ELR (cell line): ENCODE measurements around the gene DAPK2.
"Not testable (repeated sequence)": the region's sequence is repeated elsewhere in the genome, so short reads cannot be mapped to it uniquely, and the experiment has no call there.

Experiments
- DNase-seq: peaks from one replicate; pipeline ENCODE4 v3.0.0-alpha.2; 2015; ENCODE audit warnings: low read depth

DAPK2 gene

GRCh38 chr15:64046421-64047153 is at the start of gene DAPK2:
TSS of gene DAPK2 (minus strand) at chr15:64046485. CDS start at chr15:64040261, 6,224 bp downstream.
- peak; percentile 69 for DNase-seq

DNA sequence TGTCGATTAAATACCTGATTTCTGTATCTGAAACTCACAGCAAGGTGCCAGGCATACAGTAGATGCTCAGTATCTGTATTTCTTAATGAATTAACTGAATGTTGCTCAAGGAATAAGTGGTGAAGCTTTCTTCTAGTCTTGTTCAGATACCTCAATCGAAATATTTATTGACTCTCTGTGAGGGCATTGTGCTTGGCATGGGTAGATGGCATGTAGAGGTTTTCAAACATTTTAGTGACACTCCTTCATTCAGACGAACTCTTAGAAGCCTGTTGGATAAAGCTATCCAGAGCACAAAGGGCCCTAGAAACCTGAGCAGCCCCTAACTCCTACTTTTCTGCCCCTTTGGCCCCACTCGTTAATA is 49.1 kb upstream of the DAPK2 start:
- DNase-seq = no peak

DNA sequence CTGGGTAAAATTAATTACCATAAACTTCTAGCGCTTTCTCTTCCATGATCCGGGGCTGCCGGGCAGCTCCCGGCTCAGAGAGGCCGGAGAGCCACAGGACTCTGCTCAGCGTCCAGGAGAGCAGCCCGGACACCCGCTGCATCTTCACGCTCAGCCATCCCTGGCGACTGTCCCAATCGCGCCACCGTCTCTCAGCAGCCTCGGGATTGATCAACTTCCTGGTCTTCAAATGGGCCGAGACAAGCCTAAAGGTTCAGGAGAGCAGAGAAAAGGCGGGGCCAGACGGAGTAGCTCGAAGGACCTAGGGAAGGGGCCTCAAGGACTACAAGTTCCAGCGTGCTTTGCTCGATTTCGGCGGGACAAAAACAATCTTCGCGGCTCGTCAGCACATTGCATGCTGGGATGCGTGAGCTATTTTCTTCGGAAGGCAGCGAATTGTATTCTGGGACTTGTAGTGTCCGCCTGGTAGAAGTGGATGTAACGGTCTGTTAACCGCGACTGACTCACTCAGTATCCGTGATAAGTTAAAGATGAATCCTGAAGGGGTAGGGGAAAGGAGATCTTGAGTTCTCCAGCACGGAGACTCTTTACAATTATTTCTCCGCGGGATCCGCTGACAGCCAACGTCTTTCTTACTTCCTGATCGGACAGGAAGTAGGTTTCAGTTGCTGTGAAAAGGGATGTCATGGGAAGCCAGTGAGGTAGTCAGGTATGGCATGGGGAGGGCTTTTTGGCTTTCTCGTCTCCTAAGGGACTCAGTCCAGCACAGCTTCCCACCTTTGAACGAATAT is 47.5 kb upstream of the DAPK2 start, which contains the start of gene CIAO2A:
CIAO2A (minus strand) TSS at position 212 of the 791 bp plus-strand sequence; CDS start at position 142, 70 bp downstream.
- peak; percentile 99 for DNase-seq

- DNase-seq = peak; percentile 64
Observed at GRCh38 chr15:64092864-64093626, 46.8 kb upstream of the DAPK2 start.

GRCh38 chr15:64092075-64092820 is 46.0 kb upstream of the DAPK2 start:
- peak; percentile 31 for DNase-seq

DNA sequence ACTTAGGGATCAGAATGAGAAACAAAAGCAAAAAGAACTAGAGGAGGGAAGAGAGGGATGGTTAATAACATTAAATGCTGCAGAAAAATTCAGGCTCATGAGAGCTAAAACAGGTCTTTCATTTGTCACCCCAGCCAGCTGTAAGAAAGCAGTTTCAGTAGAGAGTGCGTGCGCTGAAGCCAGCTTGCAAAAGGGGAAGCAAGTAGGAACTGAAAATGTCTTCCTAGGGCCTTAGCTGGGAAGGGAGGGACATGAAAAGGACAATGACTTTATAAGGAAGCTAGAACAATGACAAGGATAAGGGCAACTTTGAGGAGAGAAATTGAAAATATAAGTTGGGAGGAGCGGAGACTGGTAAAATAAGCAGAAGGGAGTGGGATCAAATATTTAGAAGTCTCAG is 44.2 kb upstream of the DAPK2 start:
- DNase-seq = no peak

- no peak for DNase-seq
Observed at GRCh38 chr15:64089543-64090280, 43.4 kb upstream of the DAPK2 start.

GRCh38 chr15:64082757-64083156 is 36.5 kb upstream of the DAPK2 start:
- no peak for DNase-seq

- DNase-seq = peak; percentile 32
Observed at GRCh38 chr15:64073496-64073895, 27.2 kb upstream of the DAPK2 start.

DNA sequence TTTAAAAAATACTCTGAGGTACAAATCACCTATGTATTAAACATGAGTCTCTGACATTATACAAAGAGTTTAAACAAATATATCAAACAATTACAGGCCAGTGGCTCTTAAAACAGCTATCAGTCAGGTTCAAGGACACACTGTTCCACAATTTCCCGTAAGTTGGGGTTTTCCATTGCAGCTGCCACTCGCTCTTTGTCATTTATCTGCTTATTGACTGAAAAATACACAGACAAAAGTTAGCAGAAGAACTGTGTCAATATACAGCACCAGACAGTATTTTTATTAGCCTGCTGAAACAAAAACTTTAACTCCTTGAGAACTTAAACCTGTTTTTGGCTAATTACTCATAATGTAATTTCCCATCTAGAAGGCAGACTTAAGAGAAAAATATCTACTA is 26.5 kb upstream of the DAPK2 start:
- DNase-seq = no peak

DNA sequence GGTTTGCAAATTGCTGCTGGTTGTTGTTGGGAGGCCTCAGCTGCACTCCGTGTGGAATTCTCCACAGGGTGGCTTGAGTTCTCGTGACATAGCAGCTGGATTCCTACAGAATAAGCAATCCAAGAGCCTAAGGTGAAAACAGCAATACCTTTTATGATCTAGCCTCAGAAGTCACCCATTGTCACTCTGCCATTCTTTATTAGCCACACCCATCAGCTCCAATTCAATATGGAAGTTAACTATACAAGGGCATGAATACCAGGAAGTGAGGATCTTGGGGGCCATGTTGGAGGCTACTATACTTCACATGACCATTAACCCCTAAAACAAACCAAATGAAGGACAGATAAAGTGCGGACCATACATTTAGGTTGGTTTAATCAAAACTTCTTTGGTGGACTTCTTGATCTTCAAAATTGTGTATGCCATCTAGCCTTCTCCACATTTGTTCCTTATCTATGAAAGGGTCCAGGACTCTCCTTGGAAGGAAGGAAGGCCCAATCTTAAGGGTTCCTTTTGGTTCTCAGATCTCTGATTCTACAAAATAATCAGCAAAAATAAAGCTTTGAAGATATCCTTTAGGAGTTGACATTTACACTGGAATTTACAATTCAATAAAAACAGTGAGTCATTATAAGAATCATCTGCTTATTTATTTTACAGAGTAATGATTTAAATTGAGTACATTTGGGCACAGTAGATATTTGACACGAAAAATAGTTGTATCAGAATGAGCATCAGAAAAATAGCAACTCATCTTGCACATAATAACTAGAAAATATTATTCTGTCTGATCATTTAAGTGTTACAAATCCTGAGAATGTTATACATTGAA is 25.9 kb upstream of the DAPK2 start:
- DNase-seq = peak; percentile 32

DNA sequence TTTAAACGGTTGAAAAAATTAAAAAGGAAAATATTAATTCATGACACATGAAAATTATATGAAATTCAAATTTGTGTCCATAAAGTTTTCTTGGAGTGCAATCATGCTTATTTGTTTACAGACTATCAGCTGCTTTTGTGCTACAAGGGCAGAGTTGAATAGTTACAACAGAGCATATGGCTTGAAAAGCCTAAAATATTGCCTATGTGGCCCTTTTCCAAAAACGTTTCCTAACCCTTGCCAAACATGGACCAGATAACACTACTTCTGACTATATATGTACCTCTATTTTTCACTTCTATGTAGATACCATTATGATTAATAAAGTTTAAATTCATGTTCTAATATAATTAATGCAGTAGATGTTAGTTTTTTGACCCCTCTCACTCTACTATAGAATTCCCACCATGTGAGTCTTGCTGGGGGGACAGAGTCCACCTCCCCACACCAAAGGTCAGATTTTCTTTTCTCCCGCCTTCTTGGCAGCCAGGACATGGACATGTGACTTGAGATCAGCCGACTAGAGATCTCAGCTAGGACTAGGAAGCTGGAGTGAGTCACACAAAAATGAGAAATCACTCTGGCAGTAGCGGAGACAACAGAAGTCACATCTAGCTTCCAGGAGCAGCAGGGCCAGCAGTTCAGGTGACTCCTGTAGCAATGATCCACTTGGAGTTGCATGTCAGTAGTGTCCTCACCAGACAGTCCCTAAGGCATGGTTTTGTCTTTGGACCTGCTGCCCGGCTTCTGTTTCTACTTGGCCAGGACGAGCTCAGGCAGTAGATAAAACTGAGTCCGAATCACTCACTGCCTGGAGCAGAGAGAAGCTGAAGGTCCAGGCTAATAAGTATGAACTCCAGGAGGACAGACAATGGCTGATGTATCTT is 24.9 kb upstream of the DAPK2 start:
- peak; percentile 89 for DNase-seq

DNA sequence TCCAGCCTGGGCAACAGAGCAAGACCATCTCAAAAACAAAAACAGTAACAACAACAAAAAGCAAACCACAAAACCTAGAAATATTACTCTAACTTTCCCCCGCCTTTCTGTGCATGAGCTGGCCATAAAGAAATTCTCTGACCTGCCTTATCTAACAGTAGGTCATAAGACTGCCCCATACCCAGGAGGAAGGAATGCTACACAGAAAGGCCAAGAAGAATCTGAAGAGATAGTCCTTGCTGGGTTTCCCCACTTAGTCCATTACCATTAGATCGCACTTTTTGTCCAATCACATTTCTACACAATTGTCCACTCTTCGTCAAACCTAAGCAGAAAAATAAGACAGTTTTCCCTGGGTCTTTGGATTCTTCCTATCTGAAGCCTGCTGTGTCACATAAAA is 23.8 kb upstream of the DAPK2 start:
- no peak for DNase-seq

DNA sequence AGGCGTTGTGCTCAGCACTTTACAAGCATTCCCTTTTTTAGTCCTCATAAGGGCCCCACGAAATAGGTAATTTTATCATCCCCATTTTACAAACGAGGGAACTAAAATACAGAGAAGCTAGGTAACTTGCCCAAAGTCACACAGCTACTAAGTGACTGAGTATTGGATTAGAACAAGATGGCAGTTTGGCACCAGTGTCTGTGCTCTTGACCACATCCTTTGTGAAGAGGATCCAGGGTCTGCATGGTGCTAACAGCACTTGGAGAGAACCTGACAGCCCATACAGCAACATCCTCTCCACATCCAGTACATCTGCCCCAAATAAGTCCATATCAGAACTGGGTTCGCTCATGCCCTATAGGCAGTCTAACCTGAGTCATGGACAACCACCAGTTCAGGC is 21.8 kb upstream of the DAPK2 start:
- DNase-seq = no peak

- DNase-seq = peak; percentile 71
Observed at GRCh38 chr15:64067564-64068030, 21.3 kb upstream of the DAPK2 start.

DNA sequence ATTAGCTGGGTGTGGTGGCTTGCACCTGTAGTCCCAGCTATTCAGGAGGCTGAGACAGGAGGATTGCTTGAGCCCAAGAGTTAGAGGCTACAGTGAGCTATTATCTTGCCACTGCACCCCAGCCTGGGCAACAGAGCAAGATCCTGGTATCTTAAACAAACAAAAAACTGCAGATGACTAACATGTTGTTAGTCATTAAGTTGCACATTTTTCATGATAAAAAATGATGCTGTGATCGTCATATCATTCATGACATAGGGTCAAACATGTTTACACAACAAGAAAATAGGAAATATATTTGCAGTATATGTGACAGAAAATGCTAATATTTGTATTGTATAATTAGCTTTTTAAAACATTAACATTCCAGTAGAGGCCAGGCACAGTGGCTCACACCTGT is 20.2 kb upstream of the DAPK2 start:
- DNase-seq = peak; percentile 49

DNA sequence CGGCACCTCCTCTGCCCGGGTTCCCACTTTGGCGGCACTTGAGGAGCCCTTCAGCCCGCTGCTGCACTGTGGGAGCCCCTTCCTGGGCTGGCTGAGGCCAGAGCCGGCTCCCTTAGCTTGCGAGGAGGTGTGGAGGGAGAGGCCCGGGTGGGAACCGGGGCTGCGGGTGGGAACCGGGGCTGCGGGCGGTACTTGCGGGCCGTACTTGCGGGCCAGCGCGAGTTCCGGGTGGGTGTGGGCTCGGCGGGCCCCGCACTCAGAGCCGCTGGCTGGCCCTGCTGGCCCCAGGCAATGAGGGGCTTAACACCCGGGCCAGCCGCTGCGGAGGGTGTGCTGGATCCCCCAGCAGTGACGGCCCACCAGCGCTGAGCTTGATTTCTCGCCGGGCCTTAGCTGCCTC is 14.4 kb upstream of the DAPK2 start:
- DNase-seq = no peak

- DNase-seq = not testable (repeated sequence)
Observed at GRCh38 chr15:64059104-64059503, 12.8 kb upstream of the DAPK2 start.

DNA sequence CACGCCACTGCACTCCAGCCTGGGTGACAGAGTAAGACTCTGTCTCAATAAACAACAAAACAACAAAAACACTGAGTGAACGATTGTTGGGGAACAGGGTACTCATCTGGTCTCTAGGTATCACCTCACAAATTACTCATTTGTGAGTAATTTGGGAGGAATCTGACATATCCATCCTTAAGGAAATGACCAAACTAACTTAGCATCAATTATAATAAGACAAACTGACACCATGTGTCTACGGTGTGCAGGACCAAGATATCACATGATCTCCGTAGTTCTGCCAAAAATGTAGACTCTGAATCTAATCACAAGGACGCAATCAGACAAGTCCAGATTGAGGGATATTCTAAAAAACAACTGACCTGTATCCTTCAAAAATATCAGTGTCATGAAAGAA is 12.0 kb upstream of the DAPK2 start:
- DNase-seq = peak; percentile 67
